ENCODE measurements around the gene GRIK5.
"Not testable (repeated sequence)": the region's sequence is repeated elsewhere in the genome, so short reads cannot be mapped to it uniquely, and the experiment has no call there.

The GRIK5 gene

GRCh38 chr19:42052241-42052863 lies 17.7 kb downstream of the GRIK5 start:
- no peak overlapping the region for H3K4me3 ChIP-seq (ENCODE audit: low read depth, low read length)
- no peak for DNase-seq (ENCODE audit: low read depth)
- no peak for TF ChIP-seq CTCF (conservative IDR thresholded peaks at IDR 0.05; ENCODE audit: low read depth, low read length)

- DNase-seq (ENCODE audit: low read depth): no peak
- TF ChIP-seq CTCF (conservative IDR thresholded peaks at IDR 0.05; ENCODE audit: low read depth, low read length): no peak
- H3K4me3 ChIP-seq (ENCODE audit: low read depth, low read length): no peak overlapping the region
Measured at GRCh38 chr19:42051166-42052115, 18.6 kb downstream of the GRIK5 start.

GRCh38 chr19:42048992-42049391 lies 21.0 kb downstream of the GRIK5 start:
- DNase-seq (ENCODE audit: low read depth): no peak
- no peak overlapping the region for H3K4me3 ChIP-seq (ENCODE audit: low read depth, low read length)
- TF ChIP-seq CTCF (conservative IDR thresholded peaks at IDR 0.05; ENCODE audit: low read depth, low read length): no peak

GRCh38 chr19:42045575-42045974 lies 24.4 kb downstream of the GRIK5 start:
- no peak for TF ChIP-seq CTCF (conservative IDR thresholded peaks at IDR 0.05; ENCODE audit: low read depth, low read length)
- DNase-seq (ENCODE audit: low read depth): no peak
- no peak overlapping the region for H3K4me3 ChIP-seq (ENCODE audit: low read depth, low read length)

- DNase-seq (ENCODE audit: low read depth): no peak
- TF ChIP-seq CTCF (conservative IDR thresholded peaks at IDR 0.05; ENCODE audit: low read depth, low read length): no peak
- H3K4me3 ChIP-seq (ENCODE audit: low read depth, low read length): no peak overlapping the region
Measured at GRCh38 chr19:42042455-42043170, 27.4 kb downstream of the GRIK5 start.

- not testable (repeated sequence) for H3K4me3 ChIP-seq (ENCODE audit: low read depth, low read length); DNase-seq (ENCODE audit: low read depth)
Measured at GRCh38 chr19:42040491-42040890, 29.5 kb downstream of the GRIK5 start.

GRCh38 chr19:42040031-42040430 lies 30.0 kb downstream of the GRIK5 start:
- no peak overlapping the region for H3K4me3 ChIP-seq (ENCODE audit: low read depth, low read length)
- no peak for TF ChIP-seq CTCF (conservative IDR thresholded peaks at IDR 0.05; ENCODE audit: low read depth, low read length)
- DNase-seq (ENCODE audit: low read depth): no peak

Data from choroid plexus epithelial cell (primary cell).